Keratinocyte (primary cell): Measurements from ENCODE around the gene ITGB2.

Experiments
- CTCF ChIP-seq, 3 experiments: IDR thresholded peaks in 1 of 3; conservative IDR thresholded peaks in 1 of 3; optimal IDR thresholded peaks in 1 of 3; 2 replicates in 2 of 3; 3 replicates in 1 of 3; pipeline versions ENCODE3 to v1.5.1; 2011; ENCODE audit warnings: low read length in 3 of 3, mild to moderate bottlenecking in 3 of 3, moderate library complexity in 2 of 3, control low read depth in 1 of 3, inconsistent platforms in 1 of 3; ENCODE audit not compliant: insufficient read depth in 2 of 3; ENCODE audit errors: extremely low read depth in 1 of 3
- EZH2 ChIP-seq: IDR thresholded peaks from one replicate; pipeline ENCODE4 v1.6.1; 2012; ENCODE audit warnings: inconsistent platforms, mild to moderate bottlenecking, low read length, moderate library complexity

GRCh38 chr21:44903050-44903685 lies 17.5 kb downstream of the ITGB2 start:
- TF ChIP-seq CTCF (optimal IDR thresholded peaks at IDR 0.05 in 1 of 3, IDR thresholded peaks at IDR 0.05 in 1 of 3, conservative IDR thresholded peaks at IDR 0.05 in 1 of 3; ENCODE audit: extremely low read depth in 1 of 3, insufficient read depth in 2 of 3, low read length in 3 of 3) (no peak), EZH2 (no peak)
